H54 (cell line): ENCODE results near the gene TIMP2.
"Not testable (repeated sequence)": the region's sequence is repeated elsewhere in the genome, so short reads cannot be mapped to it uniquely, and the experiment has no call there.

Experiments
- DNase-seq: peaks from one replicate; pipeline ENCODE4 v3.0.0; 2011; ENCODE audit warnings: low spot score, mixed read lengths; ENCODE audit not compliant: insufficient read length
- FAIRE-seq: peaks from 3 replicates; lab custom pipeline; 2011; peaks lifted over from hg19 to GRCh38; lab: Jason Lieb, UNC
- POLR2A ChIP-seq: IDR thresholded peaks from 2 replicates; pipeline ENCODE4 v1.6.1; 2011; ENCODE audit warnings: low read depth, mild to moderate bottlenecking, low read length

The TIMP2 gene

DNA sequence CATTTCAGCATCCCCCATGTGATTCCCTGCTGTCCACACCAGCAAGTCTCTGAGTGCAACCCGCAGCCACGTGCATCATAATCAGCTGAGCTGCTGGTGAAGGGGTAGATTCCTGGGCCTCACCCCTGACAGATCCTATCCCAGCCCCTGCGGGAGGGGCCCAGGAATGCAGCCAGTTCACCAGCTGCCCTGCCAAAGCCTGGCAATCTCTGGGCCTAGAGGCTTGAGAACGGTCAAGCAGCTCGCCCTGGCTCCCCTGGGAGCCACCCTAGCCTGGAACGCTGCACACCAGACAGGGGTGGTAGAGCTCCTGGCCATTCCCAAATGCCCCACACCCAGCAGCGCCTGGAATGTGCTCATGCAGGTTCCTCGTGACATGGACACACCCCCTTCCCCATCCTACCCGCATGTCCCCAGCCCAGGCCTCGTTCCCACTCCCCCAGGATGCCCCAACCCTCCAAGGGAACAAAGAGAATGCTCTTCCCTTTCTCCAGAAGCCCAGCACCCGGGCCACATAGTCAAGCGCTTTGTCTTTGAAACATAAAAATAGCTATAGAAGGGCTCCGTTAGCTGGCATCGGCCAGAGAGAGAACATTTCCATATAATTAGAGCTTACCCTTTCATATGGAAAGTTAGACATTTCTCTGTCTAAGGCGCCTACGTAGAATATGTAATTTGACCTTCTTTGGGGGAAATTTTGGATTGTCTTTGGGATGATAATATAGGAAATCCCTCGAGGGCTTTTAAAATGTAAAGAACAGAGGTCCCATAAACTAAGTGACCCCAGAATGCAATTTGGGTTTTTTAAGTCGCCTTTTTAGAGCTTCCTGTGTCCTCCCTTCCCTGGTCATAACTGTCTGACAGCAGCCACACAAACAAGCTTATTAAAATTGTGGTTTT lies 25.6 kb downstream of the TIMP2 start:
- DNase-seq: no peak
- no peak for FAIRE-seq
- TF ChIP-seq POLR2A: no peak

DNA sequence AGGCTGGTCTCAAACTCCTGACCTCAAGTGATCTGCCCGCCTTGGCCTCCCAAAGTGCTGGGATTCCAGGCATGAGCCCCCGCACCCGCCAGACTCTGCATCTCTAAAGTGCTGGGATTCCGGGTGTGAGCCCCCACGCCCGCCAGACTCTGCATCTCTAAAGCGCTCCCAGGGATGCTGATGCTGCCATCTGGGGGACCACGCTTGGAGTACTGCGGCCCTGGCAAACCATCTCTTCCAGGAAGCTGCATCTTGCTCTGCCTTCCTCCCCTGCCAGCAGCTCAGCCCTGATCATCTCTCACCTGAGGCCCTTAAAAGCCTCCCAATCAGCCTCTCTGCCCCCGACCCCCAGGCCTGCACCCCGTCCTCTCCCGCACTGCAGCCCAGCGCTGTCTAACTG lies 26.2 kb downstream of the TIMP2 start:
- TF ChIP-seq POLR2A: no peak
- FAIRE-seq (no peak), DNase-seq (no peak)

DNA sequence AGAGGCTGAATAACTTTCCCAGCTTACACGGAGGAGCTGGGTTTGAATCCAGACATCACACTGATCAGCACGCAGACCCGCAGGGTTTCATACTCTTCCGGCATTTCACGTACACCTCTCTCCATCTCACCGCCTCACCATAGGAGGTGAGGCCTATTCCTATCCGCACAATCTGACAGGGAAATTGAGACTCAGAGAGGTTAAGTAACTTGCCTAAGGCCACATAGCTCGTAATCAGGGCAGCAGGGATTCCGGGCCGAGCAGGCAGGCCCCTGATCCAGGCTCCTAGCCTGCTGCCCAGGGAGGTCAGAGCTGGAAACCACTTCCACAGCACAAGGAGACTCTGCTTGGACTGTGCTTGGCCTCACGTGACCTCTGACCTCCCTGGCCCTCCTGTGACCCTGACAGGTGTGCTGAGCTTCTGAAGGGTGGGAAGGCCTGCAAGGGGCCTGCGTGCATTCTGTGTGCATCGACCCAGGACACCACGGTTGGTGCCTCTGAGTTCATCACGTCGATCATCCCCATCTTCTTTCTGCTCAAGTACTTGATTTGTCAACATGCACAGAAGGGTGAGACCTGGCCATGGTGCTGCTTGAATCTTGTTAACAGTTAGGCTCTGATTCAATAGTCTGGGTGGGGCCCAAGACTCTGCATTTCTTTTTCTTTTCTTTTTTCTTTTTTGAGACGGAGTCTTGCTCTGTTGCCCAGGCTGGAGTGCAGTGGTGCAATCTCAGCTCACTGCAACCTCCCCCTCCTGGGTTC lies 26.9 kb downstream of the TIMP2 start:
- FAIRE-seq (no peak), DNase-seq (no peak)

DNA sequence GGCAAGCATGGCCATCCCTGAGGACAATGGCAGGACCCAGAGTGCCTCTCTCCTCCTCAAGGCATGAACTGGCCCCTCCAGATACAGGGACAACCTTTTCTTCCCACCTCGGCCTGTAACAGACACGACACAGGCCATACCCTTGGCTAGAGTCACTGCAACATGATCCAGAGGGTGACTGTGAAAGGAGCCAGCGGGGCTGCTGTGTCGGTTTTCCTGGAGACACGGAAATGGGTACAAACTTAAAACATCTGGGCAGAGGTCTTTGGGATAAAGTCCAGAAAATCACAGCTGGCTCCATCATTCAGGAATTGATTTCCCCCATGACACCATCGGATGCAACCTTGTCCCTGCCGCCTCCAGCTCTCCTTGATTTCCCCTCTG lies 27.5 kb downstream of the TIMP2 start:
- FAIRE-seq: no peak
- DNase-seq: no peak
- no peak for TF ChIP-seq POLR2A

More for the DNA sequence above, 26.9 kb downstream of the TIMP2 start:
- no peak for TF ChIP-seq POLR2A

DNA sequence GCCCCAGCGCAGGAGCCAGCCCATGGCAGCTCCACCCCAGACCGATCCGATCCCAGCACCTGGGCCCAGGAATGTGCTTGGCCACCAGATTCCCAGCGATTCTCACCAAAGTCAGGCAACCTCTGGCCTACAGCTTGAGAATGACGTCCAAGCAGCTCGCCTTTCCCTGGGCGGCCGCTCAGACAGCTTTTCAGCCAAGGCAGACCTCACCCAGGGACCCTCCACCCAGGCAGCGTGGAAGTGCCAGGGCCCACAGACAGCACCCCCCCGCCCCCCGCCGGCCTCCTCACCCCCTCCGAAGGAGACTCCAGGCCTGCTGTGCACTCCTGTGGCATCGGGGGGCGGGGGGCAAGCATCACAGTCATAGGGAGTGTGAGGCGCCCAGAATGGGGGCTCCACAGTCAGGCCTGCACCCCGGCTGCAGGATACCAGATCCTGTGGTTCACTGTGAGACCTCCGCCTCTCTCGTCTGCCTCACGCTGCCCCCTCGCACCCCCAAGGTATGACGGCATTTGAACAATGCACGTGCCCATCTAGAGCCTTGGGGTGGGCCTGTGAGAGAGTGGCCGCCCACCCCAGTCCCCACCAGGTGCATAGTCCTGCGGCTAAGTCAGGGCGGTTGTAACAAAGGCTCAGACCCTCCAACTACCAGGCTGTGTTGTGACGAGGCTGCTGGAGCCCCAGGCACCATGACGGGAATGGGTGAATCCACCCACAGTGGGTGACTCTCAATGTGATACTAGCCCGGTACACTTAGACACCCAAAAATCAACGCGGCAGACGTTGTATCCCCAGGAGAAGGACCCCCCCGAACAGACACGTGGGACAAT lies 28.1 kb downstream of the TIMP2 start:
- FAIRE-seq (no peak), DNase-seq (no peak)
- TF ChIP-seq POLR2A: no peak

DNA sequence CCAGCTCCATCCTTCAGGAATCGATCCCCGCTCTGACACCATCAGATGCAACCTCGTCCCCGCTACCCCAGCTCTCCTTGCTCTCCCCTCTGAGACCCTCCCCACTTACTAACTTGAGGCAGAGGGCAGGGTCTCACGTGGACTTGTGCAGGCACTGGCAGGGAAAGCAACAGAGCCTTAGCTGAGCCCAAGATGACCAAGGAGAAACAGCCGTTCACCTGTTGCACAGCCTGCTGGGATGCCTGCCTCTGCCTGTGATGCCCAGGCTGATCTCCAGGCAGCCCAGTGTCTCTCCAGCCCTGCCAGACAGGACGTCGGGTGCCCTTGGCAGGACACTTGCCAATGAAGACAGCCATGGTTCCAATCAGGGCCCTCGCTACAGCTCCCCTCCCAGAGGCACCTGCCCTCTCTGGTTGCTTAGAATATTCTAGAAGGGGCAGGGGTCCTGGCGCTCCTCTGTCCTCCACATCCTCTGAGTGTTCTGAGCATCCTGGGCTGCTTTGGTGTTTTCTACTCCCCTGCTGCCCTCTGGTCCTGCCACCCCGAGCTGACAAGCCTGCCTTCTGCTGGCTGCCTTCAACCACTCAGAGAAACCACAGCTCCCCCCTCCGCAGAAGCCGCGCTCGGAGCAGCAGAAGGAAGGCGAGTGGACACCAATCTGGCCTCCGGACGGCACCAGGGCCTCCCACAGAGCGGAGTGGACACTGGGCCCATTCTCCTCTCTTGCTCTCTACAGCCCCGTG lies 28.9 kb downstream of the TIMP2 start:
- DNase-seq (no peak), FAIRE-seq (no peak)
- TF ChIP-seq POLR2A: no peak

DNA sequence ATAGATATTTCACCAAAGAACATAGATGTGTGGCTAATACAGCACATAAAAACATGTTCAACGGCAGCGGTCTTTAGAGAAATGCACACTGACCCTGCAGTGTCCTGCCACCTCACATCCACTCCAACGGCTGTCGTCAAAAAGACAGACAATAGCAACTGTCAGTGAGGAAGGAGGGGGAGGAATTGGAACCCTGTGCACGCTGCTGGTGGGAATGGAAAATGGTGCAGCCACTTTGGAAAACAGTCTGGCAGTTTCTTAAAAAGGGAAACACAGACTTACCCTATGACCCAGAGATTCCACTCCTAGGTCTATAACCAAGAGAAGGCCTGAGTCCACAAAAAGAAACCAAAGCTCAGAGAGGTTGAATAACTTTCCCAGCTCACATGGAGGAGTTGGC lies 29.9 kb downstream of the TIMP2 start:
- FAIRE-seq (no peak), DNase-seq (no peak)
- no peak for TF ChIP-seq POLR2A

DNA sequence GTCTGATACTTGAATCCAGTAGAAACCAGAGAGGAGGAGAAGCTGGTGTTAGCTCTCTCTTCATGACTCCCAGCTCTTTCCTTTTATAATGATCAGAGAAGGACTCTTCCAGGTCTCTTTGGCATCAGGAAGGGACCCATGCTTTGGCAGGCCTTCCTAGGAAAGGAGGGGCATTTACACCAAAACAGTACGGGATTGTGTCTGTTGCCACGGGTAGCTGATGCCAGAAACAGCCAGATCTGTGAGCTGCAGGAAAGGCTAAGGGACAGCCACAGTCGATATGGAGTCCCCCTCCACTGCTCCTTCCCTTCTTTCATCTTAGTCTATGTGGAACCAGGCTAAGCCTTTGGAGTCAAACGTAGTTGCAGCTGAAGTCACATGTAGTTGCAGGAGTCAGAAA lies 31.5 kb downstream of the TIMP2 start:
- no peak for TF ChIP-seq POLR2A
- DNase-seq (no peak), FAIRE-seq (no peak)

DNA sequence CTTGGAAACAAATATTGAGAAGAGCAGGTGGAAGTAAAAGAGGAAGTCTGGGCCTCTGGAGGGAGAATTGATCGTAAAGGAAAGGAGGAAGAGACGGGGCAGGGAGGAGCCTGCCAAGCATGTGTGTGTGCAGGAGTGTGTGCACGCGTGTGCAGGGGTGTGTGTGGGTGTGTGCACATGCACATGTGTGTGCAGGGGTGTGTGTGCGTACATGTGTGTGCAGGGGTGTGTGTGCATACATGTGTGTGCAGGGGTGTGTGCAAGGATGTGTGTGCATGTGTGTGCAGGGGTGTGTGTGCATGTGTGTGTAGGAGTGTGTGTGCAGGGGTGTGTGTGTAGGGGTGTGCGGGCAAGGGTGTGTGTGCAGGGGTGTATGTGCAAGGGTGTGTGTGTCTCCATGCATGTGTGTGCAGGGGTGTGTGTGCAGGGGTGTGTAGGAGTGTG lies 32.2 kb downstream of the TIMP2 start:
- TF ChIP-seq POLR2A: no peak
- FAIRE-seq (no peak), DNase-seq (no peak)

DNA sequence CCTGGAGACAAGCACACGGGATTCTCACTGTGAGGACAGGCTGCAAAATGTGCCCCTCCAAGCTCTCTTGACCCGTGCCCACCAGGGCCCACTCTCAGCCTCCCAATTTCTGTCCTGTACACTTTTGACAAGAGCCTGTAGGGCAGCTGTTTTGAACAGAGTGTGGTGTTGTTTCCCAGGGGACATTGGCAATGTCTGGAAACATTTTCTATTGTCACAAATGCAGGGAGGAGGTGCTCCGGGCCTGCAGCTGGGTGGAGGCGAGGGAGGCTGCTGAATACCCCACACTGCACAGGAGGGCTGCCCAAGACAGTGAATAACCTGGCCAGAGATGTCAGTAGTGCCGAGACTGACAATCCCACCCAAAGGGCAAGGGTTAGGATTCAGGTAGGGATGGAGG lies 32.7 kb downstream of the TIMP2 start:
- DNase-seq: no peak
- no peak for FAIRE-seq
- no peak for TF ChIP-seq POLR2A

DNA sequence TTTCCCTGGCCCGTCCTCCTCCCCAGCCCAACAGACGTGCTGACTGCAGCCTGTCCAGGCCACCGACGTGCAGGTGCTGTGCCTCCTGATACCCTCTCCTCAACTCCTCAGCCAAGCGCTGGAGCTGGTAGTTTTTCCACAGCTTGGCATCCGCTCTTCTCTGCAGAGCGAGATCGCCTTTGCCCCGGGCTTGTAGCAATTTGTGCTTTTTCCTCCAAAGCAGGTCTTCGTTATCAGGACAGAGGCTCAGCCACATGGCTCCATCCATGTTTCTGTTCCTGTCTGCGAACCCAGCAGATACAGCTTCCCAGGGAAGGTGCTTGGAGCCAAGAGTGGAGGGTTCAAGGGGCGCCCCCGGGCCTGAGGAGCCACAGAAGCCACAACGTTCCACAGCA lies 33.1 kb downstream of the TIMP2 start:
- no peak for DNase-seq
- TF ChIP-seq POLR2A: no peak
- FAIRE-seq: no peak

DNA sequence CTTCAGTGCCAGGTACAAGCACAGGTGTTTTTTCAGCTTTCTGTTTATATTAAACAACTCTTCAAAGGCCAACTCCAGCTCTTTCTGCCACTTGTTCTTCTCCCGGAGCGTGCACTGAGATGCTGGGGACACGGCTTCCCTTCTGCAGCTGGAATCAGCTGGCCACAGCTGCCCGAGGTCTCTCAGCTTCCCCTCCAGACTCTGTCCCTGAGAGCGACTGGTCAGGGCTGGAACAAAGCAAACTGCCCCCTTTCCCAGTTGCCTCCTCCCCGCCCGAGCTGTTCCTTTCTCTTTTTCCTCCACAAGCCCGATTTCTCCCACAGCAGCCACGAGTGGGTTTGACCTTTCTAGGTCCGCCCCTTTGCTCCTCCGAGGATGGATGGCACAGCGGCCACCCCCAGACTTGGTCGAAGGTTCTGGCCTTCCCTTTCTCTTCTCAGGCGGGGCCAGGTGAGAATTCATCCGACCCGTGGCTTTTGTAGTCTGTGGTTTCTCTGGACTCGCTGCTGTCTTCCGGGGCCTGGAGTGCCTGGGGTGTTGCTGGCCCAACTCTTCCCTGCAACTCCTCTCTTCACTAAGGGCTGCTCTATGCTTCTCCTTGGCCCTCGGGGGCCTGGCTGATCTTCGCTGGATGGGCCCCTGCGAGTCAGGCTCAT lies 33.7 kb downstream of the TIMP2 start:
- TF ChIP-seq POLR2A: no peak
- no peak for DNase-seq
- FAIRE-seq: no peak

DNA sequence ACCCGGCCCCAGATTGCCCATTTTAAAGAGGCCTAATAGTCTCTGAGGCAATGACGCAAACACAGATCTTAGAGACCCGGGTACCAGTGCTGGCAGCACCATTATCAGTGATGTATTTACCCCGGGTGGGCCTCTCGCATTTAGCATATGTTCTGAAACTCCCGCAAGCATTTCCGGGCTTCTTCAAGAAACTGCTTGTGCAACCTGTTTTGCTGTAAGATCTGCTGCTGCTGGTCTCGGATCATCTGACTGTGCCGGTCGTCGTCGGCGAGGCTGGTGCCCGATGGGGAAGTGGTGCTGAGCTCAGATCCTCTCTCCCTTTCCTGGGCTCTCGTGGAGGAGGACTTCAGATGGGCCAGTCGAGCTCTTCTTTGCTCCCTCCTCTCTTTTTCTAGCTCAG lies 34.7 kb downstream of the TIMP2 start:
- no peak for TF ChIP-seq POLR2A
- DNase-seq (no peak), FAIRE-seq (no peak)

DNA sequence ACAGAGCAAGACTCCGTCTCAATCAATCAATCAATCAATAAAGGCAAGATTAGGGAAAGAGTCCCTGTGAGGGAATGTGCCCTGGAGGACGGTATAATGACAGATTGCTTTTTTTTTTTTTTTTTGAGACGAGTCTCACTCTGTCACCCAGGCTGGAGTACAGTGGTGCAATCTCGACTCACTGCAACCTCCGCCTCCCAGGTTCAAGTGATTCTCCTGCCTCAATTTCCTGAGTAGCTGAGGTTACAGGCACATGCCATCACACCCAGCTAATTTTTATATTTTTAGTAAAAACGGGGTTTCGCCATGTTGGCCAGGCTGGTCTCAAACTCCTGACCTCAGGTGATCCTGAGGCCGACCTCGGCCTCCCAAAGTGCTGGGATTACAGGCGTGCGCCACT lies 35.1 kb downstream of the TIMP2 start:
- not testable (repeated sequence) for DNase-seq, FAIRE-seq
